ENCODE results near the gene NCAPD3. TPM values are rescaled to one million over a fixed set of nuclear protein-coding genes. Genes with fewer than 3 reads are reported as not detected.
"Not testable (repeated sequence)": the region's sequence is repeated elsewhere in the genome, so short reads cannot be mapped to it uniquely, and the experiment has no call there.

Gene NCAPD3
- total RNA-seq, 2 experiments from 2014 or later: 123 to 143 TPM

DNA sequence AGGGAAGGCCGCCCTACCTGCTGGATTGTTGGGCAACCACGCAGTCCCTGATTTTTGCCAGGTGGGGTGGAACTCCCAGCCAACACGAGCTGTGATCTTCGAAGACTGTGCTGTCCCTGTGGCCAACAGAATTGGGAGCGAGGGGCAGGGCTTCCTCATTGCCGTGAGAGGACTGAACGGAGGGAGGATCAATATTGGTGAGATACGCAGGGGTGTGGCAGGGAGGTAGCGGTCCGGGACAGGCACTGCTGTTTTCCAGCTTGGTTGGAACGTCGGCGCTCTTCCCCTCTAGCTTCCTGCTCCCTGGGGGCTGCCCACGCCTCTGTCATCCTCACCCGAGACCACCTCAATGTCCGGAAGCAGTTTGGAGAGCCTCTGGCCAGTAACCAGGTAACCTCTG lies 37.2 kb upstream of the NCAPD3 start:
- Mint-ChIP-seq H3K27ac (no peak overlapping the region), H3K9me3 (ENCODE audit: low read depth) (no peaks in the 10 kb centered on the region), H3K4me3 (no peak overlapping the region), H3K36me3 (peaks cover 13% of the 10 kb centered on the region), H3K4me1 (peaks cover 11% of the 10 kb centered on the region), H3K27me3 (no peaks in the 10 kb centered on the region)
- DNase-seq (no peak), ATAC-seq (no peak)
- CTCF ChIA-PET: interaction anchor here (0.7 to 7.0 kb wide), 7 partner anchors 9 to 211 kb away, joined by 3 to 62 read pairs (median 8); partner anchors contain the start of gene GLB1L3

DNA sequence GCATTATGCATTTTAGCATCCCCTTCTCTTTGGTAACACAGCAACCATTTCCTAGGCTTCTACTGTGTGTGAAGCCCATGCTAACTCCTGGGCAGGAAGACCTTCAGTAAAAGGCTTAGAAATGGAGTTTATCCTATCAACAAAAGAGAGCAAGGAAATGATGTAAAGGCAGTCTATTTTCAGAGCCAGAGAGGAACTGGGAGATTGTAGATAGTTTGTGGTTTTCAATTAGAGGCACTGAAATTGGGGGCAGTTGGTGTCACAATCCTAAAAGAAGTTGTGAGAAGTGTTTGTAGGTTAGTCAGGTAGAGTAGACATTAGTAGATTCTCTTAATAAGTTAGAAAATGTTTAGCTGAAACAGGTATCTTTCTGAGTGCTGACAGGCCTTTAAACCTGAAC lies 36.7 kb upstream of the NCAPD3 start:
- peak overlapping the region; percentile 18 for H3K27ac Mint-ChIP-seq

DNA sequence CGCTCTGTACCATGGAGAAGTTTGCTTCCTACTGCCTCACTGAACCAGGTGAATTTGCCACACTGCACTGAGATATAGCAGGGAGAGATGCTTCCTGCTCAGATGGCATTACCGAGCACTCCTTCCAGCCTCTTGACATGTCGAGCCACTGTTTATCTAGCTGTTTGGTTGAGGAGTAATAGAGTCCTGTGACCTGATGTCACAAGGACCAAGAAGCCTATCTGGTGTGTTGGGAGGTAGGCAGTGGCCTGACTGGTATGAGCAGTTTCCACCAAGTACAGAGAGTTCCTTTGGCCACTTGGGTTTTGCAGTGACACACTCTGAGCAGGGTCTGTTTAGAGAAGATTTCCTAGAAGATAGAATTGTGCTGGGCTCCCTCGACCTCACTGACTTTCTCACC lies 34.8 kb upstream of the NCAPD3 start:
- Mint-ChIP-seq H3K9me3 (ENCODE audit: low read depth) (no peaks in the 10 kb centered on the region), H3K27ac (no peak overlapping the region), H3K36me3 (peaks cover 10% of the 10 kb centered on the region), H3K27me3 (no peaks in the 10 kb centered on the region), H3K4me1 (peaks cover 23% of the 10 kb centered on the region), H3K4me3 (no peak overlapping the region)
- ATAC-seq (no peak), DNase-seq (no peak)
- CTCF ChIA-PET: interaction anchor here (1.0 kb wide), 1 partner anchor 17 kb away, joined by 4 read pairs; the partner anchor contains the start of gene GLB1L3

More for the DNA sequence above, 36.7 kb upstream of the NCAPD3 start:
- ATAC-seq (no peak), DNase-seq (no peak)
- Mint-ChIP-seq H3K36me3 (peaks cover 13% of the 10 kb centered on the region), H3K4me1 (peaks cover 13% of the 10 kb centered on the region), H3K27me3 (no peaks in the 10 kb centered on the region), H3K9me3 (ENCODE audit: low read depth) (no peaks in the 10 kb centered on the region), H3K4me3 (no peak overlapping the region)
- CTCF ChIA-PET: interaction anchor here (0.7 to 7.0 kb wide), 5 partner anchors 9 to 73 kb away, joined by 3 to 62 read pairs (median 10); partner anchors contain the start of gene GLB1L3

DNA sequence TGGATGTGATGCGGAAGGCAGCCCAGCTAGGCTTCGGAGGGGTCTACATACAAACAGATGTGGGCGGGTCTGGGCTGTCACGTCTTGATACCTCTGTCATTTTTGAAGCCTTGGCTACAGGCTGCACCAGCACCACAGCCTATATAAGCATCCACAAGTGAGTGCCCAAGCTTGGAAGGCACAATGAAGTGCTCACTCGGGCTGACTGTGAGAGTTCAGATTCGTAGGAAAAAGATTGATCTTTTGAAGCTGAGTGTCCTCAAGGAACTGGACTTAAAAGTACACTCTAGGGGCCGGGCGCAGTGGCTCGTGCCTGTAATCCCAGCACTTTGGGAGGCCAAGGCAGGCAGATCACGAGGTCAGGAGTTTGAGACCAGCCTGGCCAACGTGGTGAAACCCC lies 33.3 kb upstream of the NCAPD3 start:
- H3K4me3 Mint-ChIP-seq: no peak overlapping the region
- H3K9me3 Mint-ChIP-seq (ENCODE audit: low read depth): no peaks in the 10 kb centered on the region
- no peak overlapping the region for H3K27ac Mint-ChIP-seq
- peaks cover 7% of the 10 kb centered on the region for H3K36me3 Mint-ChIP-seq
- no peaks in the 10 kb centered on the region for H3K27me3 Mint-ChIP-seq
- peaks cover 29% of the 10 kb centered on the region for H3K4me1 Mint-ChIP-seq
- CTCF ChIA-PET: interaction anchor here (1.0 kb wide), 1 partner anchor 19 kb away, joined by 5 read pairs; the partner anchor contains the start of gene GLB1L3
- no peak for ATAC-seq
- DNase-seq: no peak

DNA sequence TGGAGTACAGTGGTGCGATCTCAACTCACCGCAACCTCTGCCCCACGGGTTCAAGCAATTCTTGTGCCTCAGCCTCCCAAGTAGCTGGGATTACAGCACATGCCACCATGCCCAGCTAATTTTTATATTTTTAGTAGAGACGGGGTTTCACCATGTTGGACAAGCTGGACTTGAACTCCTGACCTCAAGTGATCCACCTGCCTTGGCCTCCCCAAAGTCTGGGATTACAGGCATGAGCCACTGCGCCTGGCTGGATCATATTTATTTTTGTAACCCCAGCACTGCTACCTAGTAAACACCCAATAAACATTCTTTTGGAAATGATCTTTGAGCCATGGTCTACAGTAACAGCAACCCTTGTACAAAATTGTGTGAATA lies 31.4 kb upstream of the NCAPD3 start:
- not testable (repeated sequence) for H3K36me3 Mint-ChIP-seq; H3K4me3 Mint-ChIP-seq; H3K27me3 Mint-ChIP-seq; H3K27ac Mint-ChIP-seq; H3K9me3 Mint-ChIP-seq (ENCODE audit: low read depth); DNase-seq; ATAC-seq
- H3K4me1 Mint-ChIP-seq: peaks cover 34% of the 10 kb centered on the region
- CTCF ChIA-PET: interaction anchor here (0.9 to 2.8 kb wide), 4 partner anchors 10 to 26 kb away, joined by 3 to 13 read pairs (median 8); partner anchors contain the start of gene GLB1L3

DNA sequence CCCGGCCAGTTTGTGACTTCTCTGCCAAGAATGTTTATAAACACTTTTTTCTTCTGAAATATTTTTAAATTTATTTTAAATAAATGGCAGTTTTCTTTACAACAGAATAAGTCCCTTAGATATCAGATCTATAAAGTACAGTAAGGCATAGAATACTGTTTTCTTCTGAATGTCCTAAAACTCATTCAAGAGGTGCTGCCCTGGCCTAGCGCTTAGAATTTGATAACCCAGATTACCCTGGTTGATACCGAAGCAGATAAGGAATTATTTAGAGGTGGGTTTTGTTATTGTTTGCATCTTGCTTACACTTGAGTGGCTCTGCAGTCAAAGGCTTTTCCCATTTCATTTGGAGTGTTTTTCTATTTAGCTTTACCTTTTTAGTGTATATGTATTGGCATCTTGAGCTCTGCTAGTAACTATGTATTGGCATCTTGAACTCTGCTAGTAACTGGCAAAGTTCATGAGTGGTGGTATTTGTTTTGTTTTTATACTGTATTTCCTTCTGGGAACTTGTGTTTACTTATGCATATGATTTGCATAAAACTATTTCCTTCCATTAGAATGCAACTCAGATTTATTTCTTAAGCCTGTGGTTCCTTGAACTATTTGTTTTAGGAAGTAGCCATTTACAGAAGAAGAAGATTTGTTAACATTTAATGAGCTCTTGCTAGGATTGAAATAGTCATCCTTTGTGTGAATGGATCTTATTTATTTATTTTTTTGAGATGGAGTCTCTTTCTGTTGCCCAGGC lies 30.8 kb upstream of the NCAPD3 start:
- no peaks in the 10 kb centered on the region for H3K27me3 Mint-ChIP-seq
- peak overlapping the region; percentile 85 for H3K27ac Mint-ChIP-seq
- DNase-seq: no peak
- no peaks in the 10 kb centered on the region for H3K9me3 Mint-ChIP-seq (ENCODE audit: low read depth)
- H3K4me3 Mint-ChIP-seq: peak overlapping the region; percentile 94
- peaks cover 32% of the 10 kb centered on the region for H3K4me1 Mint-ChIP-seq
- CTCF ChIA-PET: interaction anchor here (0.9 to 2.8 kb wide), 7 partner anchors 10 to 30 kb away, joined by 3 to 13 read pairs (median 6); partner anchors contain the start of genes GLB1L3 and VPS26B
- H3K36me3 Mint-ChIP-seq: peaks cover 3% of the 10 kb centered on the region
- no peak for ATAC-seq

DNA sequence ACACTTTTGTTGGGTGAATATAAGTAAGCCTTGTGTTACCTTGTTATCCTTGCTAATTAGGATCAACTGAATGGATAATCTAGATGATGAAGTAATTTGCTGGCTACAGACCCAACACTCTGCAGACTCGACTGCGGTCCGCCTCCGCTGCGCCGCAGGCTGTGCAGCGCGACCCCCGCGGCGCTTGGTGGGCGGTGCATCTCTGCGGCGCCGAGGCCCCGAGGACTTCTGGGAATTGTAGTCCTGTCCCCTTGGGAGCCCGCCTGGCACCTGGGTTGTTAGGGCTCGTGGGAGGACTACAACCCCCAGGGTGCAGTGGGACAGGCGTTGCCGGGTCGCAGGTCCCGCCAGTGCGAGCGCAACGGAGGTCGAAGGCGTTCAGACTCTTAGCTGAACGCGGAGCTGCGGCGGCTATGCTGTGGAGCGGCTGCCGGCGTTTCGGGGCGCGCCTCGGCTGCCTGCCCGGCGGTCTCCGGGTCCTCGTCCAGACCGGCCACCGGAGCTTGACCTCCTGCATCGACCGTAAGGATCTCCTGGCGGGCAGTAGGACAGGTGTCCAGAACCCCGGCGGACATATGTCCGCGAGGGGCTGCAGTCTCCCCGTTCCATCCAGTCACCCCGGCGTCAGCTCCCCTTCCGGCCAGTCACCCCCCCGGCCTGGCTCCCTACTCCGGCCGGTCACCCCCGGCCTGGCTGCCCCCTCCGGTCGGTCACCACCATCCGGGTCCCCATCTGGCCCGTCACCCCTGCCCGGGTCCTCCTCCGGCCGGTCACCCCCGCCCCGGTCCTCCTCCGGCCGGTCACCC lies 29.6 kb upstream of the NCAPD3 start, which contains the start of the genes ACAD8 and THYN1:
Gene ACAD8, plus strand, starts transcription at position 381 of the 806 bp plus-strand sequence. Its CDS starts 33 bp downstream, at position 414.
Gene THYN1, minus strand, starts transcription at position 165 of the 806 bp plus-strand sequence. CDS start 470 bp downstream, outside the sequence.
- Mint-ChIP-seq H3K4me3 (peak within 1 kb of the TSS; percentile 94), H3K27me3 (no peaks in the 10 kb centered on the region), H3K36me3 (peaks cover 11% of the 10 kb centered on the region), H3K4me1 (peaks cover 43% of the 10 kb centered on the region), H3K27ac (peak within 1 kb of the TSS; percentile 85), H3K9me3 (ENCODE audit: low read depth) (no peaks in the 10 kb centered on the region)
- DNase-seq (peak; percentile 98), ATAC-seq (peak; percentile 99)
- CTCF ChIA-PET: interaction anchor here (0.7 to 3.6 kb wide), 11 partner anchors 9 to 203 kb away, joined by 3 to 26 read pairs (median 5); partner anchors contain the start of genes GLB1L3 and VPS26B

DNA sequence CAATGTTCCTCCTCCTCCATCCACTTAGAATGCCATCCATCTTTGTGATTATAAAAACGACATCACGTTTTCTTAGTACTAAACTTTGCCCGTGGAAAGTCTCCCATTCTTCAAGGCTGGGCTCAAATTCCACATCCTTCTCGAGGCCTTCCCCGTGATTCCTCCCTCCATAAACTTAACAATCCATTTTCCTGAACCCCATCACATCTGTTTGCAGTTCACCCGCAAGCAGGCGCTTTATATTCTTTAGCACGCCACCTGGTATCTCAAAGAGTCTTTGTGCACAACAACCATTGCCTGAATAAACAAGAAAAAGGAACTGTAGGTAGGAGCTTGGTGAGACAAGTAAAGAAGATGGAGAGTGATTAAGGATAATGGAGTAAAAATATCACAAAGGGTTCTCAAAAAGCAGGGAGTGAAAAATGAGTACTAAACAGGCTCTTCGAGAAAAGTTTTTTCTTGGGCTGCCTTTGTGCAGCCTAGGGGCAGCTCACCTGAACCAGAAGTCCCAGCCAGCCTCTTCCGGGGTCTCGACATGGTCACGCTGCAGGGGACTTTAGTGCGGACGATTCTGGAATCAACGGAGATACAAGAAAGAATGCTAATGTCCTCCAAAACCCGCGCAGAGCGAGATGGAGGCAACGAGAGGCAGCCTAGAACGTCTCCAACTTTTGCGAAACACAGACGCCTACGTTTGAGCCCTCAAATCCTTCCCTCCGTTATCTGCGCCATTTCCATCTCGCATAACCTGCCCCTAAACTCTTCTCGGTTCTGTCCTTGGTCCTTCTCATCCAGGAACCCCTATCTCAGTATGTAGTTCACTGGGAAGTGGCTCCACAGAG lies 28.8 kb upstream of the NCAPD3 start:
- H3K27me3 Mint-ChIP-seq: no peaks in the 10 kb centered on the region
- H3K4me1 Mint-ChIP-seq: peaks cover 45% of the 10 kb centered on the region
- ATAC-seq (peak; percentile 18), DNase-seq (peak; percentile 60)
- peaks cover 17% of the 10 kb centered on the region for H3K36me3 Mint-ChIP-seq
- CTCF ChIA-PET: interaction anchor here (0.9 to 4.1 kb wide), 7 partner anchors 10 to 202 kb away, joined by 3 to 26 read pairs (median 10); partner anchors contain the start of genes GLB1L3, NCAPD3 and VPS26B
- no peaks in the 10 kb centered on the region for H3K9me3 Mint-ChIP-seq (ENCODE audit: low read depth)
- H3K27ac Mint-ChIP-seq: peak overlapping the region; percentile 85
- peak overlapping the region; percentile 94 for H3K4me3 Mint-ChIP-seq

DNA sequence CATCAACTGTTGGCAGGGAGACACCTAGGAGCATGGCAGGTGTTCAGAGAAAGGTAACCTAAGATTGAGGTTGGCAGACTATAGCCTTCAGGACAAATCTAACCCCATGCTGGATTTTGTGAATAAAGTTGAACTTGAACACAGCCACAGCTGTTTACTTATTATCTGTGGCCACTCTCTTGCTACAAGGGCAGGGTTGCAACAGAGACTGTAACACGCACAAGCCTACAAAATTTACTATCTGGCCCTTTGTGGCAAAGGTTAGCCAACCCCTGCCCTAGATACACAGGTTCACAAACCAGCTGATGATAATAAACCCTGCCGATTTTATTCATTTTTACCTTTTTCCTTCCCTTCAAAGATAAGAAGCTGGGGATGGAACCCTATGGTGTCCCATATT lies 26.9 kb upstream of the NCAPD3 start:
- Mint-ChIP-seq H3K4me3 (no peak overlapping the region), H3K36me3 (peaks cover 25% of the 10 kb centered on the region), H3K4me1 (peaks cover 42% of the 10 kb centered on the region), H3K27ac (no peak overlapping the region), H3K27me3 (no peaks in the 10 kb centered on the region), H3K9me3 (ENCODE audit: low read depth) (no peaks in the 10 kb centered on the region)
- ATAC-seq: no peak
- CTCF ChIA-PET: interaction anchor here (1.0 to 4.1 kb wide), 5 partner anchors 12 to 43 kb away, joined by 4 to 26 read pairs (median 16); partner anchors contain the start of genes GLB1L3, NCAPD3 and VPS26B
- no peak for DNase-seq

DNA sequence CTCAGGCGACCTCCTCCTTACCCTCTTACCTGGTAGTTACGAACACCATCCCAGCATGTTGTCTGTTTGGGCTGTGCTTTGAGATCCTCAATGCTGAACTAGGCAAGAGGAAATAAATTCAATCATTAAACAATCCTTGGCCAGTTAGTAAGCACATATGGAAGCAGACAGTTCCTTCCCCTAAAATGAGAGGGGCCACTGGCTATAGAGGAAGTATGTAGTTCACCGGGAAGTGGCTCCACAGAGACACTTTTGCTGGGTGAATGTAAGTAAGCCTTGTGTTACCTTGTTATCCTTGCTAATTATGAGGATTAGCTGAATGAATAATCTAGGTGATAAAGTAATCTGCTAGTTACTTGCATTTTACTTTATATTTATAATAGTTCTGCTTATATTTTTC lies 26.5 kb upstream of the NCAPD3 start:
- Mint-ChIP-seq H3K9me3 (ENCODE audit: low read depth) (no peaks in the 10 kb centered on the region), H3K36me3 (peaks cover 25% of the 10 kb centered on the region), H3K4me3 (no peak overlapping the region), H3K27ac (peak overlapping the region; percentile 11), H3K27me3 (no peaks in the 10 kb centered on the region), H3K4me1 (peaks cover 38% of the 10 kb centered on the region)
- CTCF ChIA-PET: interaction anchor here (1.0 to 4.1 kb wide), 3 partner anchors 21 to 43 kb away, joined by 5 to 21 read pairs (median 8); partner anchors contain the start of genes NCAPD3 and VPS26B
- ATAC-seq (no peak), DNase-seq (no peak)

DNA sequence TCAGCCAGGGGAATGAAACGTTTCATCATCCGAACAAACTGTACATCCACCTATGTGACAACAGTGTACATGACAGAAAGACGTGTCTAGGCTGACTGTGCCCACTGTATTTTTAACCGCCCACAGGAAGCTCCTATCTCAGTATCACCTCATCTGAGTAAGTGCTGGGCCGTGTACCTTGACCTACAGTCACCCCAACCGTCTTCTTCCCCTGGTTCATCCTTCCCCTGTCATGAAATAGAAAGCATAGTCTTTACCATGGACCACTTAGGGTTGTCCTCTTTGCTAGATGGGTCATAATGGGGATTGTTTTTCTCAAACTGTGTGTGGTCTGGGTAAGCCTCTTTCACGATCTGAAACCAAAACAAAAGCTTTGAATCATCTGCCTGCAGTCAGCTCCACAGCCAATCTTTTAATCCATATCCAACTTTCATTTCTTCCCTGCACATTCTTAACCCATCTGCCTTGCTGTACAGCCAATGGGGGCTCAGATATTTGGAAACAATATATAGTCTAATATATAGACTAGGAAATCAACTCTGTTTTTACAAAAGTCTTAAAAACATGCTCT lies 25.2 kb upstream of the NCAPD3 start:
- DNase-seq (peak; percentile 71), ATAC-seq (peak; percentile 10)
- H3K27ac Mint-ChIP-seq: peak overlapping the region; percentile 80
- peaks cover 29% of the 10 kb centered on the region for H3K4me1 Mint-ChIP-seq
- no peaks in the 10 kb centered on the region for H3K9me3 Mint-ChIP-seq (ENCODE audit: low read depth)
- H3K27me3 Mint-ChIP-seq: no peaks in the 10 kb centered on the region
- H3K4me3 Mint-ChIP-seq: no peak overlapping the region
- peaks cover 29% of the 10 kb centered on the region for H3K36me3 Mint-ChIP-seq
- CTCF ChIA-PET: interaction anchor here (1.4 to 4.1 kb wide), 5 partner anchors 13 to 42 kb away, joined by 4 to 21 read pairs (median 8); partner anchors contain the start of genes NCAPD3 and VPS26B

DNA sequence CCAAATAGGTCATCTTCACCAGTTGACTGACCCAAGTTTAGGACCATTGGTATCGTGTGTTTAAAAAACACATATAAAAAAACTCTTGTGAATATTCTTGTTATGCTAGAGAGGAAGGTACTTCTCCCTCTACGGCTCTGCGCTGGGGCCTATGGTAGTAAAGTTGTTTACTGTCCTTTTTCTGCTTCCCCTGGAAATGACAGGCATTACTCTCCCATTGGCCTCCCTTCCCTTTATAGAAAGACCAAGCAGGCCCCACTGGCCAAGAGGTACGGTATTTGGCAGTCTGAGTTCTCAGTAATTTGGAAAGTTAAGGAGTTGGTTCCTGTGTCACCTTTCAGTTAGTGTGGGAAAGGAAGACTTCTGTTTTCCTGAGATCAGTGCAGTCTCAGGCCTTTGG lies 22.9 kb upstream of the NCAPD3 start:
- H3K27ac Mint-ChIP-seq: no peak overlapping the region
- H3K4me1 Mint-ChIP-seq: peaks cover 18% of the 10 kb centered on the region
- no peaks in the 10 kb centered on the region for H3K9me3 Mint-ChIP-seq (ENCODE audit: low read depth)
- DNase-seq (no peak), ATAC-seq (no peak)
- no peaks in the 10 kb centered on the region for H3K27me3 Mint-ChIP-seq
- CTCF ChIA-PET: no interaction called here
- peaks cover 39% of the 10 kb centered on the region for H3K36me3 Mint-ChIP-seq
- no peak overlapping the region for H3K4me3 Mint-ChIP-seq

Measured in activated CD8-positive, alpha-beta memory T cell treated with anti-CD3 and anti-CD28 coated beads, Interleukin-2, amount 10 ng/mL, durations not matched to agents 7 days and 5 days (primary cell).